ENCODE data around the gene UFSP2.

Gene UFSP2

GRCh38 chr4:185426960-185427688 is 1.4 kb upstream of the UFSP2 start:
- Histone ChIP-seq H3K79me2 (ENCODE audit: insufficient read depth, low read length) (no peaks in the 10 kb centered on the region), H3K9me3 (ENCODE audit: insufficient read depth, low read length) (no peaks in the 10 kb centered on the region), H3K4me2 (ENCODE audit: low read depth, low read length, poor library complexity, severe bottlenecking) (no peak overlapping the region), H2AFZ (ENCODE audit: low read depth, low read length, severe bottlenecking) (no peak overlapping the region), H3K9ac (ENCODE audit: low read length) (no peak overlapping the region), H4K20me1 (ENCODE audit: low read depth, low read length) (no peaks in the 10 kb centered on the region), H3K9me2 (replicated peaks; ENCODE audit: insufficient read depth, low read length) (no peaks in the 10 kb centered on the region), H3K36me3 (ENCODE audit: low read length) (no peaks in the 10 kb centered on the region), H3K4me3 (ENCODE audit: insufficient read depth, low read length, poor library complexity, severe bottlenecking) (no peak overlapping the region), H3F3A (ENCODE audit: insufficient read depth) (no peaks in the 10 kb centered on the region), H3K27ac (ENCODE audit: low read depth, low read length) (no peak overlapping the region), H3K27me3 (ENCODE audit: low read length) (no peaks in the 10 kb centered on the region)
- TF ChIP-seq EZH2phosphoT487 (conservative IDR thresholded peaks at IDR 0.05; ENCODE audit: low read length) = no peak

- H3F3A ChIP-seq (ENCODE audit: insufficient read depth) = no peaks in the 10 kb centered on the region
- no peaks in the 10 kb centered on the region for H3K9me2 ChIP-seq (replicated peaks; ENCODE audit: insufficient read depth, low read length)
- H3K9me3 ChIP-seq (ENCODE audit: insufficient read depth, low read length) = no peaks in the 10 kb centered on the region
- H3K27me3 ChIP-seq (ENCODE audit: low read length) = no peaks in the 10 kb centered on the region
- no peaks in the 10 kb centered on the region for H4K20me1 ChIP-seq (ENCODE audit: low read depth, low read length)
- no peaks in the 10 kb centered on the region for H3K79me2 ChIP-seq (ENCODE audit: insufficient read depth, low read length)
- TF ChIP-seq CTCF (IDR thresholded peaks at IDR 0.05; ENCODE audit: insufficient read depth, low read length, poor library complexity, severe bottlenecking) (no peak), EZH2phosphoT487 (conservative IDR thresholded peaks at IDR 0.05; ENCODE audit: low read length) (no peak)
- H2AFZ ChIP-seq (ENCODE audit: low read depth, low read length, severe bottlenecking) = peak overlapping the region; percentile 93
- no peak overlapping the region for H3K27ac ChIP-seq (ENCODE audit: low read depth, low read length)
- H3K4me2 ChIP-seq (ENCODE audit: low read depth, low read length, poor library complexity, severe bottlenecking) = peak overlapping the region; percentile 72
- peaks cover 7% of the 10 kb centered on the region; the same call in 1 of the 2 replicates for H3K36me3 ChIP-seq (ENCODE audit: low read length)
- H3K4me3 ChIP-seq (ENCODE audit: insufficient read depth, low read length, poor library complexity, severe bottlenecking) = peak overlapping the region; percentile 75
- H3K9ac ChIP-seq (ENCODE audit: low read length) = peak overlapping the region; percentile 72
Observed at GRCh38 chr4:185424905-185425646, 688 bp downstream of the UFSP2 start.

- no peaks in the 10 kb centered on the region for H4K20me1 ChIP-seq (ENCODE audit: low read depth, low read length)
- no peak overlapping the region for H3K4me3 ChIP-seq (ENCODE audit: insufficient read depth, low read length, poor library complexity, severe bottlenecking)
- no peaks in the 10 kb centered on the region for H3K27me3 ChIP-seq (ENCODE audit: low read length)
- H3K9ac ChIP-seq (ENCODE audit: low read length) = no peak overlapping the region
- H3K4me2 ChIP-seq (ENCODE audit: low read depth, low read length, poor library complexity, severe bottlenecking) = no peak overlapping the region
- no peaks in the 10 kb centered on the region for H3K79me2 ChIP-seq (ENCODE audit: insufficient read depth, low read length)
- no peaks in the 10 kb centered on the region for H3F3A ChIP-seq (ENCODE audit: insufficient read depth)
- no peak overlapping the region for H3K27ac ChIP-seq (ENCODE audit: low read depth, low read length)
- peaks cover 11% of the 10 kb centered on the region; the same call in 1 of the 2 replicates for H3K36me3 ChIP-seq (ENCODE audit: low read length)
- no peaks in the 10 kb centered on the region for H3K9me2 ChIP-seq (replicated peaks; ENCODE audit: insufficient read depth, low read length)
- no peaks in the 10 kb centered on the region for H3K9me3 ChIP-seq (ENCODE audit: insufficient read depth, low read length)
- H2AFZ ChIP-seq (ENCODE audit: low read depth, low read length, severe bottlenecking) = no peak overlapping the region
- no peak for TF ChIP-seq CTCF (IDR thresholded peaks at IDR 0.05; ENCODE audit: insufficient read depth, low read length, poor library complexity, severe bottlenecking)
- no peak for TF ChIP-seq EZH2phosphoT487 (conservative IDR thresholded peaks at IDR 0.05; ENCODE audit: low read length)
Observed at GRCh38 chr4:185421366-185422124, 4.2 kb downstream of the UFSP2 start.

Data from SU-DHL-6 (cell line).